ENCODE results near the gene LLPH.

DNA sequence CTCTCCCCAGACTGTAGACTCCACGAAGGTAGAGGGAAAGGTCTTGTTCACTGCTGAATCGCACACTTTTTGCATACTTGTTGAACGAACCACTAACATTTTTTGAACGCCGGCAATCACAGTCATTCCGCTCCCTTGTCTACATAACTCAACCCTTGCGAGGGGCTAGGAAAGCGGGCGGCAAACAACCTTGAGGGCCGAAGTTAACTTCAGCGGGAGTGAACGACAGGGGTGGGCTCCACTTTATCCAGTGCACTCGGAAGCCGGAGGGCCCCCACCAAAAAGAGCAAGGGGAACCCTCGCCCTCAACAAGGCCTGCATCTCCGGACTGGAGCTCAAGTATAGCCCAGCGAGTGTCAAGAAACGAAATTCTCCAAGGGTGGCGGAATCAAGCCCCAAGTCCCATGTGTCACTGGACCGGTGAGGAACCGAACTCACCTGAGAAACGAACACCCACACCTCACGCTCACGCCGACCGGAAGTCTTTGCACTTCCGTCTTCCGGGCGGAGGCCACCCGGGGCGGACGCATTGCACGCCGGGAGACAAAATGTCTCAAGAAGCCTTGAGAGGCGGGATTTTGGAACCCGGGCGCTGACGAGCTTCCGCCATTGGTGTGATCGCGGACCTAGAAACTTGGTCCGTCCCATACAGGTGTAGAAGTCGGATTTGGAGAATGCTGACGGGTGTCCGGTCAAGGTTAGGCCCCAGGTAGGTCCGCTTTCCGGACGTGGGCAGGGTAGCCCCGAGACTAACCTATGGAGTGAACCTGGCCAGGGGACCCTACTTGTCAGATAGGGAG is at the start of gene LLPH:
- TF ChIP-seq CTCF (IDR thresholded peaks at IDR 0.05) (no peak), EZH2phosphoT487 (IDR thresholded peaks at IDR 0.05) (no peak)

All from neural progenitor cell (in vitro differentiated cells).